T-cell (primary cell): ENCODE results near the gene NAMPT. TPM values are rescaled to one million over a fixed set of nuclear protein-coding genes. Genes with fewer than 3 reads are reported as not detected.

ENCODE experiments used
- ATAC-seq, 4 experiments: fragments of 200-7000 bp in 3 of 4; fragments of 150-1000 bp in 1 of 4; cut with Tn5 transposase; replicated peaks in 1 of 4; 1 replicate in 3 of 4; 2 replicates in 1 of 4; pipeline ENCODE4 v1.10.0; 2021; ENCODE audit warnings: moderate library complexity in 3 of 4, mild to moderate bottlenecking in 2 of 4, moderate number of reproducible peaks in 1 of 4
- CTCF ChIA-PET, 2 donors: fragments of 300-600 bp; sonication (Branson Sonifier 250); formaldehyde crosslinking; loops; one replicate each; lab custom pipeline; 2022; ENCODE audit warnings: antibody characterized with exemption in 2 of 2; lab: Charles Lee
- POLR2A ChIA-PET, 2 donors: fragments of 300-600 bp; sonication (Branson Sonifier 250); formaldehyde crosslinking; loops; one replicate each; lab custom pipeline; 2022; ENCODE audit warnings: antibody characterized with exemption in 2 of 2; lab: Charles Lee
- DNase-seq, 35 experiments: peaks; one replicate each; pipeline versions ENCODE4 v3.0.0 to v3.0.0-alpha.2; 2013 to 2023
- H3K27ac ChIP-seq: one replicate; pipeline ENCODE4 v1.5.1; 2013; ENCODE audit warnings: low read length
- H3K27me3 ChIP-seq, 2 experiments: replicated peaks in 1 of 2; 1 replicate in 1 of 2; 2 replicates in 1 of 2; pipeline versions ENCODE4 v1.6.1 to v1.7.0; 2013; ENCODE audit warnings: low read length in 1 of 2, mixed read lengths in 1 of 2; ENCODE audit not compliant: control insufficient read depth in 2 of 2, insufficient read depth in 2 of 2; ENCODE audit errors: extremely low read depth in 1 of 2
- H3K36me3 ChIP-seq, 2 donors: 1 replicate in 1 of 2; 2 replicates in 1 of 2; pipeline versions ENCODE4 v1.6.1 to v1.7.0; 2013; ENCODE audit warnings: low read length in 1 of 2; ENCODE audit not compliant: control insufficient read depth in 2 of 2, insufficient read depth in 1 of 2; ENCODE audit errors: extremely low read depth in 1 of 2
- H3K4me1 ChIP-seq, 2 experiments: 1 replicate in 1 of 2; 2 replicates in 1 of 2; pipeline versions ENCODE4 v1.6.1 to v1.7.0; 2013; ENCODE audit warnings: low read length in 2 of 2, mixed read lengths in 1 of 2; ENCODE audit not compliant: insufficient read depth in 2 of 2, control insufficient read depth in 1 of 2; ENCODE audit errors: extremely low read depth in 1 of 2
- H3K4me3 ChIP-seq, 2 donors: 1 replicate in 1 of 2; 2 replicates in 1 of 2; pipeline versions ENCODE4 v1.5.1 to v1.7.0; 2013; ENCODE audit warnings: mild to moderate bottlenecking in 2 of 2, low read length in 1 of 2, moderate library complexity in 1 of 2; ENCODE audit not compliant: control insufficient read depth in 1 of 2; ENCODE audit errors: extremely low read depth in 1 of 2
- H3K9me3 ChIP-seq: 2 replicates; pipeline ENCODE4 v1.7.0; 2013
- H3K27ac Mint-ChIP-seq, 2 donors: one replicate each; pipeline ENCODE4 v1.8.0; 2020 to 2021; ENCODE audit warnings: mild to moderate bottlenecking in 2 of 2, mixed read lengths in 2 of 2
- H3K27me3 Mint-ChIP-seq, 2 donors: one replicate each; pipeline ENCODE4 v1.8.0; 2021 to 2022; ENCODE audit warnings: mixed read lengths in 2 of 2
- H3K36me3 Mint-ChIP-seq: one replicate; pipeline ENCODE4 v1.8.0; 2021; ENCODE audit warnings: mixed read lengths
- H3K4me1 Mint-ChIP-seq, 3 donors: one replicate each; pipeline ENCODE4 v1.8.0; 2020 to 2022; ENCODE audit warnings: mixed read lengths in 3 of 3, mild to moderate bottlenecking in 1 of 3
- H3K4me3 Mint-ChIP-seq, 3 donors: one replicate each; pipeline ENCODE4 v1.8.0; 2020 to 2022; ENCODE audit warnings: mild to moderate bottlenecking in 3 of 3, mixed read lengths in 3 of 3, moderate library complexity in 3 of 3
- H3K9me3 Mint-ChIP-seq, 3 donors: one replicate each; pipeline ENCODE4 v1.8.0; 2020 to 2022; ENCODE audit warnings: mixed read lengths in 3 of 3
- WGBS: methylation state at CpG from one replicate; pipeline ENCODE4 v1.1.5; 2013; ENCODE audit warnings: missing lambda C conversion rate; ENCODE audit not compliant: insufficient coverage; 5-methylcytosine and 5-hydroxymethylcytosine counted together
- total RNA-seq, 35 experiments: library from RNA in 6 of 35; stranded (reverse) in 6 of 35; fragments of 120-200 nt in 1 of 35; gene quantifications; one replicate each; pipeline versions ENCODE4 v1.2.1 to v1.2.4 and lab custom pipeline; 2013 to 2026

The NAMPT gene
- total RNA-seq, 5 donors from 2014 or later (not counting 1 experiment from before 2014, with no cell fraction given): 22.4 to 151 (median 28.2) TPM

- Mint-ChIP-seq H3K27me3 (no peaks in the 10 kb centered on the region), H3K9me3 (no peaks in the 10 kb centered on the region), H3K4me1 (peaks cover 0 to 3% (median 0%) of the 10 kb centered on the region in 3 donors), H3K4me3 (no peak overlapping the region), H3K27ac (no peak overlapping the region), H3K36me3 (peaks cover 67% of the 10 kb centered on the region)
- ChIA-PET POLR2A (interaction anchor here (0.7 to 1.7 kb wide), 3 partner anchors 9 to 12 kb away, joined by 4 to 5 read pairs (median 5); partner anchors contain the start of gene NAMPT (in 1 of the 2)), CTCF (interaction anchor here in 1 of 2 donors (0.6 to 0.7 kb wide), 2 partner anchors 8 to 189 kb away, joined by 3 read pairs; no protein-coding TSS in a partner anchor)
- Histone ChIP-seq H3K36me3 (peaks cover 2 to 44% of the 10 kb centered on the region in 2 donors), H3K9me3 (no peaks in the 10 kb centered on the region), H3K27me3 (no peaks in the 10 kb centered on the region), H3K4me3 (no peak overlapping the region), H3K27ac (no peak overlapping the region), H3K4me1 (no peaks in the 10 kb centered on the region)
- WGBS: 90% methylated on average over 2 of the region's 8 CpGs
- DNase-seq (no peak), ATAC-seq (no peak)
Observed at GRCh38 chr7:106273009-106273668, 11.6 kb downstream of the NAMPT start.

DNA sequence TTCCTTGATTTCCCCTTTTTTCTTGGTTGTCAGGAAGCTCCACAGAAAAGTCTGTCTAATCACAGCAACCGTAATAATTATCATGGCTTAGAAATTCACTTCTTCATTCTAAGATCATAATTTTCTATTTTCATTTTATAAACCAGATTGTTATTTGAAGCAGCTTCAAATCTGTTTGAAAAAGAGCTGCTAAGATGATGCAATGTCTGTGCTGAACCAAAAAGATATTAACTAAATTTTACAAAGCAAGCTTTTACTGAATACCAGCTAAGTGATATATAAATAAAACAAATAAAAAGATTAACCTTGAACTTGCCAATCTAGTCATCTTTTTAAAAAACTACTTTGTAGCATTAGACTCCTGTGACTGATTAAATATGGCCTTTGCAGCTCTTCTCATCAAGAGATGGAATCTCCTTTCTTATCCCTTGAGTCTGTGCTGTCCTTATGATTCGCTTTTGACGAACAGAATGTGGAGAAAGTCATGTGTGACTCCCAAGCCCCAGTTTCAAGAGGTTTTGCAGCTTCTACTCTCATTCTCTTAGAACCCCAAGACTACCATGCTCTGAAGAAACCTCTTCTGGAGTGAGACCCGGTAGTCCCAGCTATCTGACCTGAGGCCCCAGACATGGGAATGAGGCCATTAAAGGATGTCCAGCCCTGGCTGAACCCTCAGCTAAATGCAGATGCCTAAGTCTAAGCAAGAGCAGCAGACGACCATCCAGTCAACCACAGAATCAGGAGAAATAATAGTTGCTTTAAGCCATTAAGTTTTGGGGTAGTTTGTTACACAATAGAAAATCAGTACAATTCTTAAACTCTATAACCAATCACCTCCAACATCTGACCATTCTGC is 14.4 kb downstream of the NAMPT start:
- Mint-ChIP-seq H3K4me1 (no peaks in the 10 kb centered on the region), H3K27ac (no peak overlapping the region), H3K36me3 (peaks cover 74% of the 10 kb centered on the region), H3K9me3 (no peaks in the 10 kb centered on the region), H3K27me3 (no peaks in the 10 kb centered on the region), H3K4me3 (no peak overlapping the region)
- WGBS: 100% methylated on average over 1 of the region's 5 CpGs
- Histone ChIP-seq H3K4me3 (no peak overlapping the region), H3K27ac (no peak overlapping the region), H3K9me3 (no peaks in the 10 kb centered on the region), H3K36me3 (peaks cover 2 to 49% of the 10 kb centered on the region in 2 donors), H3K27me3 (no peaks in the 10 kb centered on the region), H3K4me1 (no peaks in the 10 kb centered on the region)
- CTCF ChIA-PET: interaction anchor here (0.6 to 1.7 kb wide), 2 partner anchors 12 to 781 kb away, joined by 6 to 7 read pairs; no protein-coding TSS in a partner anchor
- DNase-seq (no peak), ATAC-seq (no peak)
- POLR2A ChIA-PET: interaction anchor here (0.6 to 2.4 kb wide), 8 partner anchors 9 to 225 kb away, joined by 3 to 15 read pairs (median 5); partner anchors contain the start of gene NAMPT (in 2 of the 2)

GRCh38 chr7:106269254-106269961 is 15.4 kb downstream of the NAMPT start:
- no peaks in the 10 kb centered on the region for H3K4me1 Mint-ChIP-seq
- Histone ChIP-seq H3K9me3 (no peaks in the 10 kb centered on the region), H3K4me3 (no peak overlapping the region), H3K36me3 (peaks cover 2 to 46% of the 10 kb centered on the region in 2 donors), H3K27ac (no peak overlapping the region), H3K4me1 (no peaks in the 10 kb centered on the region), H3K27me3 (no peaks in the 10 kb centered on the region)
- no peak overlapping the region for H3K27ac Mint-ChIP-seq
- H3K9me3 Mint-ChIP-seq: no peaks in the 10 kb centered on the region
- POLR2A ChIA-PET: interaction anchor here (0.5 to 2.9 kb wide), 7 partner anchors 8 to 784 kb away, joined by 3 to 15 read pairs (median 4); partner anchors contain the start of gene NAMPT (in 1 of the 2)
- H3K4me3 Mint-ChIP-seq: no peak overlapping the region
- peaks cover 78% of the 10 kb centered on the region for H3K36me3 Mint-ChIP-seq
- CTCF ChIA-PET: interaction anchor here (0.6 to 1.7 kb wide), 2 partner anchors 10 to 121 kb away, joined by 3 read pairs; no protein-coding TSS in a partner anchor
- H3K27me3 Mint-ChIP-seq: no peaks in the 10 kb centered on the region
- DNase-seq (no peak), ATAC-seq (no peak)
- WGBS: no CpG with 5 or more reads among the region's 4 CpGs

DNA sequence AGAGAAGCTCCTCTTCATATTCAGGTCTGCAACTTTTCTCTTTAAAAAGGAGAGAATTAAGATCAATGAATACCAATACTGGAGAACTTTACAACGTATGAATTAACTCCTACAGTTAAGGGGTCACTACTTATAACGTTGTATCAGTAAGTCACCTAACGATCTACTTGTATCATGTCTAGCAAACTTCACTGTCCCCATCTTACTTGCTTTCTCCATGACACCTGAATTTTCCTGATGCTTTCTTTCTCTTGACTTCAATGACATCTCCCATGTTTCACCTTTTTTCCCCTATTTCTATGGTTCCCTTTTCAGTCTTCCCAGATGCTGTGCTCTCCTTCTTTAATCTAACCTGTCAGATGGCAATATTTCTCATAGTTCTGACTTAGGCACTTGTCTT is 19.6 kb downstream of the NAMPT start:
- Histone ChIP-seq H3K27ac (no peak overlapping the region), H3K9me3 (no peaks in the 10 kb centered on the region), H3K4me3 (no peak overlapping the region), H3K36me3 (peaks cover 2 to 36% of the 10 kb centered on the region in 2 donors), H3K27me3 (no peaks in the 10 kb centered on the region), H3K4me1 (peaks cover 1 to 8% of the 10 kb centered on the region in 2 experiments)
- Mint-ChIP-seq H3K9me3 (no peaks in the 10 kb centered on the region), H3K27ac (no peak overlapping the region), H3K27me3 (no peaks in the 10 kb centered on the region), H3K4me1 (peaks cover 11 to 18% (median 15%) of the 10 kb centered on the region in 3 donors), H3K4me3 (no peak overlapping the region), H3K36me3 (peaks cover 87% of the 10 kb centered on the region)
- WGBS: 94% methylated on average over 3 of the region's 3 CpGs
- no peak for DNase-seq
- no peak for ATAC-seq
- ChIA-PET POLR2A (interaction anchor here (0.6 to 1.4 kb wide), 4 partner anchors 14 to 655 kb away, joined by 3 to 4 read pairs (median 4); partner anchors contain the start of gene NAMPT (in 1 of the 2)), CTCF (interaction anchor here in 1 of 2 donors (0.6 to 0.8 kb wide), 2 partner anchors 8 to 20 kb away, joined by 3 to 4 read pairs; partner anchors contain the start of gene NAMPT)

- POLR2A ChIA-PET: interaction anchor here in 1 of 2 donors (1.6 kb wide), 1 partner anchor 8 kb away, joined by 5 read pairs; no protein-coding TSS in a partner anchor
- no peak for ATAC-seq
- H3K27me3 ChIP-seq: no peaks in the 10 kb centered on the region
- H3K27ac ChIP-seq: no peak overlapping the region
- CTCF ChIA-PET: interaction anchor here in 1 of 2 donors (0.6 kb wide), 1 partner anchor 150 kb away, joined by 3 read pairs; the partner anchor contains the start of gene SYPL1
- H3K4me3 Mint-ChIP-seq: no peak overlapping the region
- H3K36me3 ChIP-seq: peaks cover 0 to 32% of the 10 kb centered on the region in 2 donors
- no CpG with 5 or more reads among the region's 2 CpGs for WGBS
- H3K27me3 Mint-ChIP-seq: no peaks in the 10 kb centered on the region
- H3K4me1 Mint-ChIP-seq: peaks cover 13 to 24% (median 20%) of the 10 kb centered on the region in 3 donors
- no peaks in the 10 kb centered on the region for H3K9me3 Mint-ChIP-seq
- H3K9me3 ChIP-seq: no peaks in the 10 kb centered on the region
- peaks cover 3 to 8% of the 10 kb centered on the region in 2 experiments for H3K4me1 ChIP-seq
- no peak for DNase-seq
- no peak overlapping the region for H3K4me3 ChIP-seq
- peaks cover 89% of the 10 kb centered on the region for H3K36me3 Mint-ChIP-seq
- H3K27ac Mint-ChIP-seq: no peak overlapping the region
Observed at GRCh38 chr7:106262221-106262881, 22.4 kb downstream of the NAMPT start.
